HG03066 (cell line): Measurements from ENCODE around the gene POLR1A.
A peak's percentile ranks its signal among the peaks of the same experiment; 100 is the strongest.

ENCODE experiments used
- ATAC-seq: cut with Tn5 transposase; IDR thresholded peaks from one replicate; pipeline ENCODE4 v1.9.1; 2021; ENCODE audit warnings: low read depth; ENCODE audit not compliant: unreplicated experiment

POLR1A gene

GRCh38 chr2:86039178-86039962, 66.3 kb downstream of the POLR1A start:
- no peak for ATAC-seq

GRCh38 chr2:86038291-86039081, 67.2 kb downstream of the POLR1A start:
- ATAC-seq, result no peak

- ATAC-seq, result no peak
Observed at GRCh38 chr2:86037795-86038192, 67.9 kb downstream of the POLR1A start.

- no peak for ATAC-seq
Observed at GRCh38 chr2:86037141-86037794, 68.4 kb downstream of the POLR1A start.

- no peak for ATAC-seq
Observed at GRCh38 chr2:86036669-86037138, 69.0 kb downstream of the POLR1A start.

GRCh38 chr2:86035883-86036668, 69.6 kb downstream of the POLR1A start:
- peak; percentile 72 for ATAC-seq

- ATAC-seq, result no peak
Observed at GRCh38 chr2:86035376-86035882, 70.3 kb downstream of the POLR1A start.

- ATAC-seq, result no peak
Observed at GRCh38 chr2:86033751-86034692, 71.7 kb downstream of the POLR1A start.

- no peak for ATAC-seq
Observed at GRCh38 chr2:86032861-86033595, 72.7 kb downstream of the POLR1A start.

- no peak for ATAC-seq
Observed at GRCh38 chr2:86031606-86032005, 74.1 kb downstream of the POLR1A start.

GRCh38 chr2:86031151-86031550, 74.5 kb downstream of the POLR1A start:
- ATAC-seq, result no peak

- no peak for ATAC-seq
Observed at GRCh38 chr2:86029873-86030272, 75.8 kb downstream of the POLR1A start.

- ATAC-seq, result no peak
Observed at GRCh38 chr2:86028766-86029381, 76.8 kb downstream of the POLR1A start.

- ATAC-seq, result no peak
Observed at GRCh38 chr2:86027922-86028765, 77.5 kb downstream of the POLR1A start.

GRCh38 chr2:86027196-86027921, 78.3 kb downstream of the POLR1A start:
- no peak for ATAC-seq

GRCh38 chr2:86026744-86027065, 79.0 kb downstream of the POLR1A start:
- ATAC-seq, result no peak
